Measurements from ENCODE around the gene KCNK6. TPM values are rescaled to one million over a fixed set of nuclear protein-coding genes. Genes with fewer than 3 reads are reported as not detected.

The KCNK6 gene
- total and polyA plus RNA-seq, 2 donors (not counting 3 experiments of a cell fraction or from before 2014, with no cell fraction given) = 7.4 to 11.3 TPM

- no peaks in the 10 kb centered on the region for H3K9me3 ChIP-seq (replicated peaks; ENCODE audit: control insufficient read depth, insufficient read depth, low read length)
- ChIA-PET POLR2A (no interaction called here), CTCF (interaction anchor here (1.7 to 2.7 kb wide), 2 partner anchors 76 to 98 kb away, joined by 5 to 8 read pairs; no protein-coding TSS in a partner anchor)
- no peaks in the 10 kb centered on the region for H3K4me1 ChIP-seq (ENCODE audit: control insufficient read depth, extremely low read depth, insufficient read depth, low read length)
- H3K27ac ChIP-seq (ENCODE audit: insufficient read depth, low read depth, low read length) = no peak overlapping the region
- no peak for DNase-seq (ENCODE audit: low read depth, low spot score)
- no peaks in the 10 kb centered on the region for H3K9me1 ChIP-seq (replicated peaks; ENCODE audit: control insufficient read depth, extremely low read depth, insufficient read depth, low read length)
- no peak overlapping the region for H2AFZ ChIP-seq (ENCODE audit: low read depth, low read length)
- no peaks in the 10 kb centered on the region for H3K79me2 ChIP-seq (ENCODE audit: control insufficient read depth, insufficient read depth, low read length)
- no peaks in the 10 kb centered on the region for H3K27me3 ChIP-seq (ENCODE audit: control insufficient read depth in 2 of 2, insufficient read depth in 2 of 2, low read length in 2 of 2)
- no peak overlapping the region for H3K4me2 ChIP-seq (ENCODE audit: insufficient read depth, low read length)
- dilution Hi-C loops (cut with MboI; ENCODE audit: extremely low pct_ligation_motif_present, low sequenced_read_pairs) = no loop called here
- no peaks in the 10 kb centered on the region for H4K20me1 ChIP-seq (replicated peaks; ENCODE audit: control insufficient read depth, extremely low read depth, insufficient read depth, low read length)
- intact Hi-C loops (cut with micrococcal nuclease) = loop anchor here (10.0 kb wide), 1 partner anchor 187 kb away; no protein-coding TSS in a partner anchor
- no TSS peak for BruUV-seq (replicated peaks)
- TF ChIP-seq EZH2 (IDR thresholded peaks at IDR 0.05; ENCODE audit: borderline replicate concordance, low read depth, low read length, severe bottlenecking) = no peak
- no peak for TF ChIP-seq MYC (IDR thresholded peaks at IDR 0.05; ENCODE audit: low read depth, low read length)
- no peak for TF ChIP-seq JUN (IDR thresholded peaks at IDR 0.05; ENCODE audit: borderline replicate concordance, insufficient read depth, insufficient read length, low read depth)
- TF ChIP-seq GATA2 (IDR thresholded peaks at IDR 0.05; ENCODE audit: insufficient read depth, insufficient read length, low read depth, low read length) = no peak
- no peak for TF ChIP-seq MAX (IDR thresholded peaks at IDR 0.05; ENCODE audit: insufficient read depth, insufficient read length)
- no peak for TF ChIP-seq CTCF (IDR thresholded peaks at IDR 0.05; ENCODE audit: extremely low read depth in 1 of 2, insufficient read depth in 1 of 2, low read depth in 1 of 2, low read length in 2 of 2)
- TF ChIP-seq FOS (IDR thresholded peaks at IDR 0.05; ENCODE audit: borderline replicate concordance, insufficient read depth, low read length) = no peak
- no peak for TF ChIP-seq POLR2AphosphoS5 (IDR thresholded peaks at IDR 0.05; ENCODE audit: insufficient read depth, low read depth, low read length)
- TF ChIP-seq POLR2A (IDR thresholded peaks at IDR 0.05; ENCODE audit: low read depth, low read length) = no peak
- no peak overlapping the region for H3K9ac ChIP-seq (replicated peaks; ENCODE audit: extremely low read depth, insufficient read depth, low read length)
- FAIRE-seq = no peak
- no peak overlapping the region for H3K4me3 ChIP-seq (replicated peaks in 1 of 3; ENCODE audit: insufficient read depth in 1 of 3, low read depth in 1 of 3, low read length in 3 of 3)
- peaks cover 0 to 12% of the 10 kb centered on the region in 2 experiments for H3K36me3 ChIP-seq (ENCODE audit: control insufficient read depth in 2 of 2, extremely low read depth in 1 of 2, insufficient read depth in 2 of 2, low read length in 2 of 2)
Measured at GRCh38 chr19:38331728-38332127, 12.1 kb downstream of the KCNK6 start.
